NT2/D1 (cell line): Measurements from ENCODE around the gene PCDHGB4.
"Not testable (repeated sequence)": the region's sequence is repeated elsewhere in the genome, so short reads cannot be mapped to it uniquely, and the experiment has no call there.

ENCODE experiments used
- SUZ12 ChIP-seq: IDR thresholded peaks from 2 replicates; pipeline ENCODE4 v1.6.1; 2011; ENCODE audit not compliant: insufficient read length, insufficient read depth; ENCODE audit errors: extremely low read depth
- YY1 ChIP-seq: IDR thresholded peaks from 2 replicates; pipeline ENCODE4 v1.6.1; 2011; ENCODE audit not compliant: insufficient read length, insufficient read depth

GRCh38 chr5:141432308-141432707 lies 44.8 kb downstream of the PCDHGB4 start:
- not testable (repeated sequence) for TF ChIP-seq SUZ12, YY1
